K562 (cell line): Measurements from ENCODE around the gene FAM168B. TPM values are rescaled to one million over a fixed set of nuclear protein-coding genes. Genes with fewer than 3 reads are reported as not detected.
"Not testable (repeated sequence)": the region's sequence is repeated elsewhere in the genome, so short reads cannot be mapped to it uniquely, and the experiment has no call there.

Experiments
- ATAC-seq: fragments of 200-7000 bp; cut with Tn5 transposase; 3 replicates; pipeline ENCODE4 v1.9.1; 2020; ENCODE audit warnings: moderate library complexity
- BruUV-seq: library from RNA; stranded (reverse); fragments of 400-500 nt; replicated peaks from 2 replicates; lab custom pipeline; 2021; lab: Mats Ljungman, UMichigan
- CTCF ChIA-PET: fragments of 300-600 bp; formaldehyde crosslinking; extraction: SDS; loops from one replicate; lab custom pipeline; 2021; ENCODE audit warnings: low intra/inter-chr PET ratio; lab: Yijun Ruan, JAX
- POLR2A ChIA-PET: fragments of 300-600, 350-650 bp; sonication (Branson Sonifier 250); formaldehyde crosslinking; extraction: SDS; loops from one replicate; lab custom pipeline; 2021; ENCODE audit warnings: antibody characterized with exemption, inconsistent platforms; lab: Yijun Ruan, JAX
- DNase-seq, 4 experiments: peaks; one replicate each; pipeline versions ENCODE4 v3.0.0 to v3.0.0-alpha.2; 2011 to 2018; ENCODE audit warnings: low spot score in 3 of 4, mixed read lengths in 3 of 4; ENCODE audit errors: extremely low read depth in 1 of 4
- FAIRE-seq: peaks from 2 replicates; lab custom pipeline; 2011; peaks lifted over from hg19 to GRCh38; lab: Jason Lieb, UNC
- H2AFZ ChIP-seq: 2 replicates; pipeline ENCODE4 v1.6.0; 2011; ENCODE audit warnings: low read depth, low read length, control low read depth, inconsistent platforms
- H3K27ac ChIP-seq: fragments of 200-600 bp; 3 replicates; pipeline ENCODE4 v1.8.0; 2011; ENCODE audit warnings: low read depth, mild to moderate bottlenecking, control low read depth, inconsistent platforms, low read length, moderate library complexity, mixed read lengths; ENCODE audit errors: extremely low read depth
- H3K27me3 ChIP-seq, 2 experiments: fragments of 300-600 bp in 1 of 2; 2 replicates in 1 of 2; 3 replicates in 1 of 2; pipeline versions ENCODE4 v1.6.0 to v1.8.0; 2011; ENCODE audit warnings: inconsistent platforms in 2 of 2, low read length in 2 of 2, mild to moderate bottlenecking in 1 of 2, mixed read lengths in 1 of 2, moderate library complexity in 1 of 2; ENCODE audit not compliant: control insufficient read depth in 2 of 2, insufficient read depth in 2 of 2
- H3K36me3 ChIP-seq: fragments of 300-600 bp; 3 replicates; pipeline ENCODE4 v1.8.0; 2011; ENCODE audit warnings: mild to moderate bottlenecking, low read length, inconsistent platforms; ENCODE audit not compliant: control insufficient read depth, insufficient read depth
- H3K4me1 ChIP-seq, 2 experiments: fragments of 200-600 bp in 1 of 2; replicated peaks in 1 of 2; 2 replicates in 1 of 2; 3 replicates in 1 of 2; pipeline versions ENCODE4 v1.5.1 to v1.8.0; 2011; ENCODE audit warnings: inconsistent platforms in 2 of 2, low read length in 2 of 2, mild to moderate bottlenecking in 1 of 2, mixed read lengths in 1 of 2, moderate library complexity in 1 of 2; ENCODE audit not compliant: control insufficient read depth in 2 of 2, insufficient read depth in 2 of 2
- H3K4me2 ChIP-seq: 2 replicates; pipeline ENCODE4 v1.6.1; 2011; ENCODE audit warnings: low read length, control low read depth, inconsistent platforms, mixed read lengths; ENCODE audit not compliant: insufficient read depth
- H3K4me3 ChIP-seq: fragments of 200-600 bp; sonication (generic), shearing (Covaris generic); 2 replicates; pipeline ENCODE4 v1.5.1; 2016; ENCODE audit warnings: control low read depth, inconsistent platforms
- H3K79me2 ChIP-seq: fragments of 200-600 bp; 3 replicates; pipeline ENCODE4 v1.8.0; 2011; ENCODE audit warnings: low read length, inconsistent platforms; ENCODE audit not compliant: control insufficient read depth, insufficient read depth
- H3K9ac ChIP-seq, 2 experiments: 2 replicates each; pipeline versions ENCODE4 v1.6.0 to v1.6.1; 2011; ENCODE audit warnings: low read depth in 2 of 2, low read length in 2 of 2, control low read depth in 1 of 2, inconsistent platforms in 1 of 2, mild to moderate bottlenecking in 1 of 2, mixed read lengths in 1 of 2; ENCODE audit not compliant: insufficient read depth in 1 of 2
- H3K9me1 ChIP-seq: one replicate; pipeline ENCODE4 v1.6.0; 2011; ENCODE audit warnings: inconsistent platforms, mild to moderate bottlenecking, low read length, moderate library complexity; ENCODE audit not compliant: control insufficient read depth, insufficient read depth
- H3K9me3 ChIP-seq: replicated peaks from 2 replicates; pipeline ENCODE4 v1.5.1; 2011; ENCODE audit warnings: low read depth, low read length, inconsistent platforms; ENCODE audit not compliant: control insufficient read depth, insufficient read depth
- H4K20me1 ChIP-seq: replicated peaks from 2 replicates; pipeline ENCODE4 v1.6.1; 2011; ENCODE audit warnings: low read length, inconsistent platforms, mixed read lengths; ENCODE audit not compliant: control insufficient read depth, insufficient read depth
- NFIX ChIP-seq: fragments of 250-450 bp; sonication (Bioruptor Pico); IDR thresholded peaks from 2 replicates; pipeline ENCODE4 v1.4.0; 2020; ENCODE audit warnings: low read depth, mild to moderate bottlenecking, moderate library complexity
- RAD51 ChIP-seq: fragments of 450-650 bp; IDR thresholded peaks from 2 replicates; pipeline ENCODE4 v1.7.1; 2016; ENCODE audit warnings: low read depth, mild to moderate bottlenecking, borderline replicate concordance
- ZNF121 ChIP-seq: sonication (generic); formaldehyde crosslinking; conservative IDR thresholded peaks from 2 replicates; pipeline ENCODE4 v1.8.0; 2022; ENCODE audit warnings: missing genetic modification reagents
- ZNF316 ChIP-seq: fragments of 450-650 bp; IDR thresholded peaks from 2 replicates; pipeline ENCODE4 v1.6.1; 2016
- WGBS: fragments of 100-300 bp; shearing (Covaris generic); methylation state at CpG from one replicate; pipeline ENCODE4 v1.1.6; 2016; ENCODE audit warnings: low coverage, mixed read lengths; ENCODE audit not compliant: insufficient coverage; ENCODE audit errors: missing lambda C conversion rate; 5-methylcytosine and 5-hydroxymethylcytosine counted together
- in situ Hi-C: fragments of 300-500 bp; cut with MboI; formaldehyde crosslinking; loops from 4 replicates; pipeline ENCODE4 v1.15.0; 2018; ENCODE audit warnings: inconsistent platforms, mixed read lengths
- intact Hi-C: fragments of 100-400 bp; cut with micrococcal nuclease; formaldehyde crosslinking; loops from 2 replicates; pipeline ENCODE4 v1.14.2; 2022
- polyA plus RNA-seq, 8 experiments: library from polyadenylated mRNA; depleted of rRNA in 4 of 8; stranded (reverse) in 5 of 8; unstranded in 3 of 8; fragments of >200 nt; fragmentation: Nextera tagmentation in 2 of 8; fragmentation: Illumina TruSeq in 1 of 8; extraction: Ambion mirVana in 2 of 8; extraction: Trizol in 1 of 8; gene quantifications; 2 replicates each; pipeline versions ENCODE4 v1.2.1 to v1.2.3, GENCODE V29; 2011 to 2014; ENCODE audit warnings: inconsistent platforms in 1 of 8, missing spikeins in 1 of 8
- total RNA-seq, 7 experiments: library from RNA; depleted of rRNA in 6 of 7; stranded (reverse); fragments of >200 nt in 6 of 7; fragmentation: Illumina TruSeq in 2 of 7; extraction: Trizol in 2 of 7; gene quantifications; 2 replicates each; pipeline versions ENCODE4 v1.2.1 to v1.2.3, GENCODE V29; 2011 to 2021; ENCODE audit warnings: low replicate concordance in 1 of 7

The FAM168B gene
- total and polyA plus RNA-seq, 9 of the 15 experiments (the other 6 are each of a cell fraction or from before 2014, with no cell fraction given): 3.3 to 76.0 (median 46.1) TPM

DNA sequence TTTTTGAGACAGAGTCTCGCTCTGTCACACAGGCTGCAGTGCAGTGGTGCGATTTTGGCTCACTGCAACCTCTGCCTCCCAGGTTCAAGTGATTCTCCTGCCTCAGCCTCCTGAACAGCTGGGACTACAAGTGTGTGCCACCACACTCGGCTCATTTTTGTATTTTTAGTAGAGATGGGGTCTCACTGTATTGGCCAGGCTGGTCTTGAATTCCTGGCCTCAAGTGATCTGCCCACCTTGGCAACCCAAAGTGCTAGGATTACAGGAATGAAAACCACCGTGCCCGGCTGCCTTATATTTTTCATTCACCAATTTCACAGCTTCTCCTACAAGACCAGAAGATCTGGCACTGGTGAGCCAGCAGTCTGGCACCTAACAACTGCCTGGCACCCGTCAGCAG lies 25.1 kb downstream of the FAM168B start:
- BruUV-seq, H3K9ac ChIP-seq, in situ Hi-C loops, H4K20me1 ChIP-seq, H3K4me3 ChIP-seq, H3K27me3 ChIP-seq, H3K4me1 ChIP-seq, DNase-seq, FAIRE-seq, ATAC-seq, H3K27ac ChIP-seq, H3K9me1 ChIP-seq, intact Hi-C loops, CTCF ChIA-PET, H3K4me2 ChIP-seq, H2AFZ ChIP-seq, H3K9me3 ChIP-seq: not testable (repeated sequence)
- H3K36me3 ChIP-seq: peaks cover 84% of the 10 kb centered on the region; the same call in 2 of the 3 replicates
- WGBS: 94% methylated on average over 6 of the region's 6 CpGs
- POLR2A ChIA-PET: interaction anchor here (1.0 to 1.6 kb wide), 2 partner anchors 10 to 12 kb away, joined by 3 to 4 read pairs; no protein-coding TSS in a partner anchor
- peaks cover 79% of the 10 kb centered on the region for H3K79me2 ChIP-seq
- TF ChIP-seq ZNF121 (CRISPR knock-in tag): peak; percentile 77
- TF ChIP-seq, all 486 proteins: peak for 1; not testable (repeated sequence) for 485

DNA sequence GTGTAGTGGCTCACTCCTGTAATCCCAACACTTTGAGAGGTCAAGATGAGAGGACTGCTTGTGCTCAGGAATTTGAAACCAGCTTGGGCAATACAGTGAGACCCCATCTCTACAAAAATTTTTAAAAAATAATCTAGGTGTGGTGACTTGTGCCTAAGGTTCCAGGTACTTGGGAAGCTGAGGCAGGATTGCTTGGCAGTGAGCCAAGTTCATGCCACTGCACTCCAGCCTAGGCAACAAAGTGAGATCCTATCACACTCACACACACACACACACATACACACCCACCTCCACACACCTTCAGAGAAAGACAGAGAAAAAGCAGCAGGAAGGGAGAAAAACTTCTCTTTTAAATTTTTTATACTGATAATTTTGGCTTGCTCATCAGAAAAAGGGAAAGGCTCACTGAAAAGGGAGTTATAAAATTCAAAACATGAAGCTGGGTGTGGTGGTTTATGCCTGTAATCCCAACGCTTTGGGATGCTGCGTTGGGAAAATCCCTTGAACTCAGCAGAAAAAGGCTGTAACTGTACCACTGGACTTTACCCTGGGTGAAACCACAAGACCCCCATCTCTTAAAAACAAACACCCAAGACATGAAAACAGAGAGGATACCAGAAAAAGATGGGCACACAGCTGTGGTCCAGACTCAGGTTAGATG lies 25.7 kb downstream of the FAM168B start:
- CTCF ChIA-PET: no interaction called here
- Histone ChIP-seq H3K27me3 (no peaks in the 10 kb centered on the region), H3K9me1 (no peaks in the 10 kb centered on the region), H3K27ac (no peak overlapping the region), H4K20me1 (no peaks in the 10 kb centered on the region; the same call in none of the 2 replicates), H3K9me3 (no peaks in the 10 kb centered on the region), H3K4me2 (no peak overlapping the region), H3K9ac (no peak overlapping the region), H2AFZ (no peak overlapping the region), H3K79me2 (peaks cover 80% of the 10 kb centered on the region), H3K4me3 (no peak overlapping the region), H3K4me1 (no peaks in the 10 kb centered on the region), H3K36me3 (peaks cover 85% of the 10 kb centered on the region)
- POLR2A ChIA-PET: interaction anchor here (0.6 to 1.6 kb wide), 4 partner anchors 12 to 50 kb away, joined by 3 to 4 read pairs (median 4); no protein-coding TSS in a partner anchor
- no peak for FAIRE-seq
- ATAC-seq: no peak
- WGBS: 95% methylated on average over 2 of the region's 2 CpGs
- no peak for DNase-seq
- intact Hi-C loops: no loop called here
- in situ Hi-C loops: no loop called here
- BruUV-seq: no TSS peak
- peak; percentile 88 for TF ChIP-seq NFIX
- TF ChIP-seq RAD51: no peak
- TF ChIP-seq ZNF316: 0 out of 2 replicates have a peak, but pooled peaks have one; percentile 10
